K562 (cell line): Measurements from ENCODE around the gene RXYLT1. TPM values are rescaled to one million over a fixed set of nuclear protein-coding genes. Genes with fewer than 3 reads are reported as not detected.

Experiments used
- ATAC-seq: fragments of 200-7000 bp; cut with Tn5 transposase; 3 replicates; pipeline ENCODE4 v1.9.1; 2020; ENCODE audit warnings: moderate library complexity
- BruUV-seq: library from RNA; stranded (reverse); fragments of 400-500 nt; replicated peaks from 2 replicates; lab custom pipeline; 2021; lab: Mats Ljungman, UMichigan
- CTCF ChIA-PET: fragments of 300-600 bp; formaldehyde crosslinking; extraction: SDS; loops from one replicate; lab custom pipeline; 2021; ENCODE audit warnings: low intra/inter-chr PET ratio; lab: Yijun Ruan, JAX
- POLR2A ChIA-PET: fragments of 300-600, 350-650 bp; sonication (Branson Sonifier 250); formaldehyde crosslinking; extraction: SDS; loops from one replicate; lab custom pipeline; 2021; ENCODE audit warnings: antibody characterized with exemption, inconsistent platforms; lab: Yijun Ruan, JAX
- DNase-seq, 4 experiments: peaks; one replicate each; pipeline versions ENCODE4 v3.0.0 to v3.0.0-alpha.2; 2011 to 2018; ENCODE audit warnings: low spot score in 3 of 4, mixed read lengths in 3 of 4; ENCODE audit errors: extremely low read depth in 1 of 4
- FAIRE-seq: peaks from 2 replicates; lab custom pipeline; 2011; peaks lifted over from hg19 to GRCh38; lab: Jason Lieb, UNC
- H2AFZ ChIP-seq: 2 replicates; pipeline ENCODE4 v1.6.0; 2011; ENCODE audit warnings: low read depth, low read length, control low read depth, inconsistent platforms
- H3K27ac ChIP-seq: fragments of 200-600 bp; 3 replicates; pipeline ENCODE4 v1.8.0; 2011; ENCODE audit warnings: low read depth, mild to moderate bottlenecking, control low read depth, inconsistent platforms, low read length, moderate library complexity, mixed read lengths; ENCODE audit errors: extremely low read depth
- H3K27me3 ChIP-seq, 2 experiments: fragments of 300-600 bp in 1 of 2; 2 replicates in 1 of 2; 3 replicates in 1 of 2; pipeline versions ENCODE4 v1.6.0 to v1.8.0; 2011; ENCODE audit warnings: inconsistent platforms in 2 of 2, low read length in 2 of 2, mild to moderate bottlenecking in 1 of 2, mixed read lengths in 1 of 2, moderate library complexity in 1 of 2; ENCODE audit not compliant: control insufficient read depth in 2 of 2, insufficient read depth in 2 of 2
- H3K36me3 ChIP-seq: fragments of 300-600 bp; 3 replicates; pipeline ENCODE4 v1.8.0; 2011; ENCODE audit warnings: mild to moderate bottlenecking, low read length, inconsistent platforms; ENCODE audit not compliant: control insufficient read depth, insufficient read depth
- H3K4me1 ChIP-seq, 2 experiments: fragments of 200-600 bp in 1 of 2; replicated peaks in 1 of 2; 2 replicates in 1 of 2; 3 replicates in 1 of 2; pipeline versions ENCODE4 v1.5.1 to v1.8.0; 2011; ENCODE audit warnings: inconsistent platforms in 2 of 2, low read length in 2 of 2, mild to moderate bottlenecking in 1 of 2, mixed read lengths in 1 of 2, moderate library complexity in 1 of 2; ENCODE audit not compliant: control insufficient read depth in 2 of 2, insufficient read depth in 2 of 2
- H3K4me2 ChIP-seq: 2 replicates; pipeline ENCODE4 v1.6.1; 2011; ENCODE audit warnings: low read length, control low read depth, inconsistent platforms, mixed read lengths; ENCODE audit not compliant: insufficient read depth
- H3K4me3 ChIP-seq: fragments of 200-600 bp; sonication (generic), shearing (Covaris generic); 2 replicates; pipeline ENCODE4 v1.5.1; 2016; ENCODE audit warnings: control low read depth, inconsistent platforms
- H3K79me2 ChIP-seq: fragments of 200-600 bp; 3 replicates; pipeline ENCODE4 v1.8.0; 2011; ENCODE audit warnings: low read length, inconsistent platforms; ENCODE audit not compliant: control insufficient read depth, insufficient read depth
- H3K9ac ChIP-seq, 2 experiments: 2 replicates each; pipeline versions ENCODE4 v1.6.0 to v1.6.1; 2011; ENCODE audit warnings: low read depth in 2 of 2, low read length in 2 of 2, control low read depth in 1 of 2, inconsistent platforms in 1 of 2, mild to moderate bottlenecking in 1 of 2, mixed read lengths in 1 of 2; ENCODE audit not compliant: insufficient read depth in 1 of 2
- H3K9me1 ChIP-seq: one replicate; pipeline ENCODE4 v1.6.0; 2011; ENCODE audit warnings: inconsistent platforms, mild to moderate bottlenecking, low read length, moderate library complexity; ENCODE audit not compliant: control insufficient read depth, insufficient read depth
- H3K9me3 ChIP-seq: replicated peaks from 2 replicates; pipeline ENCODE4 v1.5.1; 2011; ENCODE audit warnings: low read depth, low read length, inconsistent platforms; ENCODE audit not compliant: control insufficient read depth, insufficient read depth
- H4K20me1 ChIP-seq: replicated peaks from 2 replicates; pipeline ENCODE4 v1.6.1; 2011; ENCODE audit warnings: low read length, inconsistent platforms, mixed read lengths; ENCODE audit not compliant: control insufficient read depth, insufficient read depth
- ARID1B ChIP-seq: fragments of 450-650 bp; IDR thresholded peaks from 2 replicates; pipeline ENCODE4 v1.6.1; 2016; ENCODE audit warnings: antibody characterized with exemption, mild to moderate bottlenecking, inconsistent platforms
- HBP1 ChIP-seq: fragments of 450-650 bp; formaldehyde crosslinking; IDR thresholded peaks from 2 replicates; pipeline ENCODE4 v1.4.0; 2022; ENCODE audit warnings: missing genetic modification characterization
- IRF1 ChIP-seq: sonication (generic); formaldehyde crosslinking; IDR thresholded peaks from 2 replicates; pipeline ENCODE4 v1.8.0; 2022; ENCODE audit warnings: missing genetic modification reagents, mild to moderate bottlenecking, borderline replicate concordance
- NFIX ChIP-seq: fragments of 250-450 bp; sonication (Bioruptor Pico); IDR thresholded peaks from 2 replicates; pipeline ENCODE4 v1.4.0; 2020; ENCODE audit warnings: low read depth, mild to moderate bottlenecking, moderate library complexity
- NR2F6 ChIP-seq: fragments of 450-650 bp; formaldehyde crosslinking; IDR thresholded peaks from 2 replicates; pipeline ENCODE4 v1.4.0; 2020; ENCODE audit warnings: mild to moderate bottlenecking
- SMARCC2 ChIP-seq: fragments of 450-650 bp; IDR thresholded peaks from 2 replicates; pipeline ENCODE4 v1.6.1; 2017; ENCODE audit warnings: antibody characterized with exemption, moderate library complexity, mild to moderate bottlenecking, low read depth
- SUPT5H ChIP-seq: fragments of 450-650 bp; IDR thresholded peaks from 2 replicates; pipeline ENCODE4 v1.6.1; 2016
- WGBS: fragments of 100-300 bp; shearing (Covaris generic); methylation state at CpG from one replicate; pipeline ENCODE4 v1.1.6; 2016; ENCODE audit warnings: low coverage, mixed read lengths; ENCODE audit not compliant: insufficient coverage; ENCODE audit errors: missing lambda C conversion rate; 5-methylcytosine and 5-hydroxymethylcytosine counted together
- in situ Hi-C: fragments of 300-500 bp; cut with MboI; formaldehyde crosslinking; loops from 4 replicates; pipeline ENCODE4 v1.15.0; 2018; ENCODE audit warnings: inconsistent platforms, mixed read lengths
- intact Hi-C: fragments of 100-400 bp; cut with micrococcal nuclease; formaldehyde crosslinking; loops from 2 replicates; pipeline ENCODE4 v1.14.2; 2022
- polyA plus RNA-seq, 8 experiments: library from polyadenylated mRNA; depleted of rRNA in 4 of 8; stranded (reverse) in 5 of 8; unstranded in 3 of 8; fragments of >200 nt; fragmentation: Nextera tagmentation in 2 of 8; fragmentation: Illumina TruSeq in 1 of 8; extraction: Ambion mirVana in 2 of 8; extraction: Trizol in 1 of 8; gene quantifications; 2 replicates each; pipeline versions ENCODE4 v1.2.1 to v1.2.3, GENCODE V29; 2011 to 2014; ENCODE audit warnings: inconsistent platforms in 1 of 8, missing spikeins in 1 of 8
- total RNA-seq, 7 experiments: library from RNA; depleted of rRNA in 6 of 7; stranded (reverse); fragments of >200 nt in 6 of 7; fragmentation: Illumina TruSeq in 2 of 7; extraction: Trizol in 2 of 7; gene quantifications; 2 replicates each; pipeline versions ENCODE4 v1.2.1 to v1.2.3, GENCODE V29; 2011 to 2021; ENCODE audit warnings: low replicate concordance in 1 of 7
- TF ChIP-seq, protein P1 (sequence below): IDR thresholded peaks from 2 replicates; pipeline ENCODE4 v1.6.1; 2012; ENCODE audit warnings: low read depth, low read length, improper control_type of control experiment, borderline replicate concordance

RXYLT1 gene
- total and polyA plus RNA-seq, 9 of the 15 experiments (the other 6 are each of a cell fraction or from before 2014, with no cell fraction given): 6.7 to 26.5 (median 20.9) TPM

GRCh38 chr12:63828867-63829266 is 49.2 kb downstream of the RXYLT1 start:
- no peaks in the 10 kb centered on the region for H3K4me1 ChIP-seq
- H3K9me3 ChIP-seq: no peaks in the 10 kb centered on the region
- WGBS: 5% methylated on average over 2 of the region's 2 CpGs
- ATAC-seq (no peak), FAIRE-seq (no peak), DNase-seq (no peak)
- in situ Hi-C loops (loop anchor here (25.0 kb wide), 1 partner anchor 558 kb away; the partner anchor contains the start of gene C12orf56), intact Hi-C loops (no loop called here)
- no peak overlapping the region for H3K4me2 ChIP-seq
- no TSS peak for BruUV-seq
- H3K4me3 ChIP-seq: no peak overlapping the region
- ChIA-PET CTCF (no interaction called here), POLR2A (no interaction called here)
- no peak overlapping the region for H3K27ac ChIP-seq
- H3K36me3 ChIP-seq: no peaks in the 10 kb centered on the region
- no peak overlapping the region for H2AFZ ChIP-seq
- H3K9me1 ChIP-seq: no peaks in the 10 kb centered on the region
- no peaks in the 10 kb centered on the region for H3K79me2 ChIP-seq
- no peak for TF ChIP-seq SUPT5H
- no peak for TF ChIP-seq NR2F6 (CRISPR knock-in tag)
- TF ChIP-seq SMARCC2: no peak
- TF ChIP-seq NFIX (CRISPR knock-in tag): no peak
- no peak for TF ChIP-seq ARID1B
- TF ChIP-seq IRF1: no peak
- TF ChIP-seq, protein P1, sequence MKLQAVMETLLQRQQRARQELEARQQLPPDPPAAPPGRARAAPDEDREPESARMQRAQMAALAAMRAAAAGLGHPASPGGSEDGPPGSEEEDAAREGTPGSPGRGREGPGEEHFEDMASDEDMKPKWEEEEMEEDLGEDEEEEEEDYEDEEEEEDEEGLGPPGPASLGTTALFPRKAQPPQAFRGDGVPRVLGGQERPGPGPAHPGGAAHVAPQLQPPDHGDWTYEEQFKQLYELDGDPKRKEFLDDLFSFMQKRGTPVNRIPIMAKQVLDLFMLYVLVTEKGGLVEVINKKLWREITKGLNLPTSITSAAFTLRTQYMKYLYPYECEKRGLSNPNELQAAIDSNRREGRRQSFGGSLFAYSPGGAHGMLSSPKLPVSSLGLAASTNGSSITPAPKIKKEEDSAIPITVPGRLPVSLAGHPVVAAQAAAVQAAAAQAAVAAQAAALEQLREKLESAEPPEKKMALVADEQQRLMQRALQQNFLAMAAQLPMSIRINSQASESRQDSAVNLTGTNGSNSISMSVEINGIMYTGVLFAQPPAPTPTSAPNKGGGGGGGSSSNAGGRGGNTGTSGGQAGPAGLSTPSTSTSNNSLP: no peak
- no peak for TF ChIP-seq HBP1 (CRISPR knock-in tag)
- H3K27me3 ChIP-seq: no peaks in the 10 kb centered on the region
- H4K20me1 ChIP-seq: no peaks in the 10 kb centered on the region
- H3K9ac ChIP-seq: no peak overlapping the region
